Bronchial epithelial cell (primary cell): ENCODE data around the gene ITPRID2. TPM values are rescaled to one million over a fixed set of nuclear protein-coding genes. Genes with fewer than 3 reads are reported as not detected.

ENCODE experiments used
- DNase-seq: peaks from one replicate; pipeline ENCODE4 v3.0.0-alpha.2; 2010; ENCODE audit warnings: low read depth
- FAIRE-seq: peaks from 2 replicates; lab custom pipeline; 2011; peaks lifted over from hg19 to GRCh38; lab: Jason Lieb, UNC
- H3K27me3 ChIP-seq: 2 replicates; pipeline ENCODE4 v1.5.1; 2011; ENCODE audit warnings: low read length; ENCODE audit not compliant: control insufficient read depth, insufficient read depth
- H3K36me3 ChIP-seq: 2 replicates; pipeline ENCODE4 v1.5.1; 2011; ENCODE audit warnings: low read length; ENCODE audit not compliant: control insufficient read depth, insufficient read depth
- H3K4me3 ChIP-seq: 2 replicates; pipeline ENCODE4 v1.5.1; 2011; ENCODE audit warnings: mild to moderate bottlenecking, low read depth, low read length, control low read depth
- CTCF ChIP-seq: IDR thresholded peaks from 2 replicates; pipeline ENCODE4 v1.5.1; 2011; ENCODE audit warnings: mild to moderate bottlenecking, moderate library complexity, low read length, control low read depth, inconsistent platforms; ENCODE audit not compliant: insufficient read depth, severe bottlenecking
- total RNA-seq: library from RNA; depleted of rRNA; stranded (reverse); fragments of >200 nt; gene quantifications from 2 replicates; pipeline ENCODE4 v1.2.1, GENCODE V29; 2014

Gene ITPRID2
- total RNA-seq, 1 donor from 2014 or later, result 106 TPM

GRCh38 chr2:181977661-181978350 lies 86.3 kb downstream of the ITPRID2 start:
- DNase-seq, result peak; percentile 99

GRCh38 chr2:181978351-181979150 lies 87.0 kb downstream of the ITPRID2 start:
- FAIRE-seq, result no peak
- H3K36me3 ChIP-seq, result no peaks in the 10 kb centered on the region
- DNase-seq, result peak; percentile 75
- H3K4me3 ChIP-seq, result no peak overlapping the region
- TF ChIP-seq CTCF, result no peak
- H3K27me3 ChIP-seq, result no peaks in the 10 kb centered on the region

More at GRCh38 chr2:181977661-181978350, 86.3 kb downstream of the ITPRID2 start:
- peak; percentile 93 for FAIRE-seq
- no peaks in the 10 kb centered on the region for H3K36me3 ChIP-seq
- no peaks in the 10 kb centered on the region for H3K27me3 ChIP-seq
- H3K4me3 ChIP-seq, result no peak overlapping the region
- TF ChIP-seq CTCF, result no peak

Other genes starting within 250 kb of the ITPRID2 start
- not detected in 2 replicates for gene CERKL, start 234.6 kb upstream of the ITPRID2 start, total RNA-seq
- gene NEUROD1, start 211.2 kb upstream of the ITPRID2 start, total RNA-seq, result not detected in 2 replicates
- 2.1 and 2.7 TPM in 2 replicates for gene PPP1R1C, start 94.1 kb downstream of the ITPRID2 start, total RNA-seq